Ovary (tissue), 9 donors: ENCODE data around the gene DCTN3. TPM values are rescaled to one million over a fixed set of nuclear protein-coding genes. Genes with fewer than 3 reads are reported as not detected.
A peak's percentile ranks its signal among the peaks of the same experiment; 100 is the strongest.

Experiments used
- DNase-seq, 5 donors: peaks; one replicate each; pipeline ENCODE4 v3.0.0-alpha.2; 2019 to 2020
- H3K27ac ChIP-seq, 2 donors: fragments of 200-600 bp; one replicate each; pipeline versions ENCODE4 v1.5.1 to v1.8.0; 2019 to 2022
- H3K27me3 ChIP-seq: fragments of 200-600 bp; one replicate; pipeline ENCODE4 v1.8.0; 2022
- H3K36me3 ChIP-seq: fragments of 200-600 bp; sonication (generic); one replicate; pipeline ENCODE4 v1.5.1; 2019
- H3K4me1 ChIP-seq: one replicate; pipeline ENCODE4 v1.8.1; 2013; ENCODE audit warnings: mild to moderate bottlenecking, moderate library complexity; ENCODE audit not compliant: insufficient read depth
- H3K4me3 ChIP-seq: fragments of 200-600 bp; sonication (generic); one replicate; pipeline ENCODE4 v1.5.1; 2017
- H3K9me3 ChIP-seq, 2 donors: fragments of 200-600 bp in 1 of 2; sonication (generic) in 1 of 2; one replicate each; pipeline versions ENCODE4 v1.5.1 to v1.8.1; 2013 to 2019; ENCODE audit warnings: mild to moderate bottlenecking in 1 of 2, moderate library complexity in 1 of 2
- EP300 ChIP-seq: sonication (generic); formaldehyde crosslinking; IDR thresholded peaks from one replicate; pipeline ENCODE4 v1.6.1; 2017; ENCODE audit warnings: antibody characterized with exemption
- POLR2A ChIP-seq: fragments of 450-650 bp; IDR thresholded peaks from one replicate; pipeline ENCODE4 v1.6.1; 2017; ENCODE audit warnings: antibody characterized with exemption, mild to moderate bottlenecking, moderate library complexity
- WGBS, 3 donors: extraction: QIAGEN DNeasy Blood & Tissue Kit in 1 of 3; methylation state at CpG; one replicate each; pipeline versions ENCODE4 v1.1.5 to v1.1.7; 2013 to 2017; 5-methylcytosine and 5-hydroxymethylcytosine counted together
- intact Hi-C, 4 donors: fragments of 100-400 bp; cut with DNase I; formaldehyde crosslinking; loops; one replicate each; pipeline versions ENCODE4 v1.11.0 to v1.15.1; 2022 to 2023
- polyA plus RNA-seq, 2 donors: library from polyadenylated mRNA; stranded (reverse); fragments of 200-250 nt in 1 of 2; fragments of 350-450 nt in 1 of 2; fragmentation: Illumina TruSeq in 1 of 2; extraction: RNeasy Lipid Tissue Mini Kit (QIAGEN cat#74804) in 1 of 2; gene quantifications; one replicate each; pipeline ENCODE4 v1.2.3, GENCODE V29; 2013 to 2014
- total RNA-seq, 7 donors: library from RNA; depleted of rRNA in 2 of 7; stranded (reverse); fragments of >200 nt in 2 of 7; fragmentation: NEBNext Ultra II Directional in 3 of 7; extraction: Animal tissue kit (Norgen Biotek cat#: 25700) in 3 of 7; gene quantifications; one replicate each; pipeline versions ENCODE4 v1.1.0 to v1.2.4, GENCODE V29; 2016 to 2023
- TF ChIP-seq, protein P1 (sequence below), 3 donors: fragments of 450-650 bp in 2 of 3; fragments of 200-600 bp in 1 of 3; IDR thresholded peaks; one replicate each; pipeline versions ENCODE4 v1.5.1 to v1.8.0; 2016 to 2022; ENCODE audit warnings: antibody characterized with exemption in 3 of 3, mild to moderate bottlenecking in 1 of 3
- donor health status: DM: no; HTN: no; CAD: no; lungs with moderate emphysema.
- donor health status: DM: no; HTN: no; CAD: no.
- donor health status: Bipolar disorder and iron deficiency.
- donor health status: DM: yes; HTN: yes; CAD: no.
- donor health status: DM: no; HTN: no; CAD: no.
- donor health status: DM: yes; HTN: yes; CAD: no.

The DCTN3 gene
- total and polyA plus RNA-seq, 9 donors, result 56.4 to 106 (median 95.3) TPM

DNA sequence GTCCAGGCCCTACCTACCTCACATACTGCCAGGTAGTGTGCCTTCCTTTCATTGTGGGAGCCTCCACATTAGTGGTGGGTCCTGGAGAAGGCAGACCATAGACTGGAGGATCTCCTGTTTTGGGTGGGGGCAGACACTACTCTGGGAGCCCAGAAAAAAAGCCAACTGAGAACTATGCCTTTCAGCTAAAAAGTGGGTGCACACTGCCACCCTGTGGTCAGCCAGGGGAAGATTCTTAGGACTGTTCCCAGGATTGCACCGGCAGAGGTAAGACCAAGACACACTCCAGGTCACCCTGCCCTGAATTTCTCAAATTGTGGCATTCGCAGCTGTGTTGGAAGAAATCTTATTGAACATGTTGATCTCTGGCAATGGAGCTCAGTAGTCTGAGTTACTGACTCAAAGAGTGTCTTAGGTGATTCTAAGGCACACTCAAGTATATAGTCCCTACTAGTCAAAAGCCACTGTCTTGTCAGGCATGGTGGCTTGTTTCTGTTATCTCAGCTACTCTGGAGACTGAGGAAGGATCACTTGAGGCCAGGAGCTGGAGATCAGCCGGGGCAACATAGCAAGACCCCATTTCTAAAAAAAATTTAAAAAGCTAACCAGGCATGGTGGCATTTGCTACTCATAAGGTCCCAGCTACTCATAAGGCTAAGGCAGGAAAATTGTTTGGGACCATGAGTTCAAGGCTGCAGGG, 13.7 kb upstream of the DCTN3 start:
- peak; percentile 54 to 74 (median 68) for DNase-seq
- Histone ChIP-seq H3K36me3 (no peaks in the 10 kb centered on the region), H3K27me3 (no peaks in the 10 kb centered on the region), H3K4me3 (no peak overlapping the region), H3K27ac (no peak overlapping the region), H3K9me3 (no peaks in the 10 kb centered on the region), H3K4me1 (peaks cover 8% of the 10 kb centered on the region)
- 19 to 20% (median 19%) methylated on average over 3 of the region's 3 CpGs for WGBS, 3 donors
- TF ChIP-seq, protein P1, sequence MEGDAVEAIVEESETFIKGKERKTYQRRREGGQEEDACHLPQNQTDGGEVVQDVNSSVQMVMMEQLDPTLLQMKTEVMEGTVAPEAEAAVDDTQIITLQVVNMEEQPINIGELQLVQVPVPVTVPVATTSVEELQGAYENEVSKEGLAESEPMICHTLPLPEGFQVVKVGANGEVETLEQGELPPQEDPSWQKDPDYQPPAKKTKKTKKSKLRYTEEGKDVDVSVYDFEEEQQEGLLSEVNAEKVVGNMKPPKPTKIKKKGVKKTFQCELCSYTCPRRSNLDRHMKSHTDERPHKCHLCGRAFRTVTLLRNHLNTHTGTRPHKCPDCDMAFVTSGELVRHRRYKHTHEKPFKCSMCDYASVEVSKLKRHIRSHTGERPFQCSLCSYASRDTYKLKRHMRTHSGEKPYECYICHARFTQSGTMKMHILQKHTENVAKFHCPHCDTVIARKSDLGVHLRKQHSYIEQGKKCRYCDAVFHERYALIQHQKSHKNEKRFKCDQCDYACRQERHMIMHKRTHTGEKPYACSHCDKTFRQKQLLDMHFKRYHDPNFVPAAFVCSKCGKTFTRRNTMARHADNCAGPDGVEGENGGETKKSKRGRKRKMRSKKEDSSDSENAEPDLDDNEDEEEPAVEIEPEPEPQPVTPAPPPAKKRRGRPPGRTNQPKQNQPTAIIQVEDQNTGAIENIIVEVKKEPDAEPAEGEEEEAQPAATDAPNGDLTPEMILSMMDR (IDR thresholded peaks at IDR 0.05), result peak; percentile 63 to 73 (median 68)
- TF ChIP-seq POLR2A, result no peak
- intact Hi-C loops, result no loop called here

DNA sequence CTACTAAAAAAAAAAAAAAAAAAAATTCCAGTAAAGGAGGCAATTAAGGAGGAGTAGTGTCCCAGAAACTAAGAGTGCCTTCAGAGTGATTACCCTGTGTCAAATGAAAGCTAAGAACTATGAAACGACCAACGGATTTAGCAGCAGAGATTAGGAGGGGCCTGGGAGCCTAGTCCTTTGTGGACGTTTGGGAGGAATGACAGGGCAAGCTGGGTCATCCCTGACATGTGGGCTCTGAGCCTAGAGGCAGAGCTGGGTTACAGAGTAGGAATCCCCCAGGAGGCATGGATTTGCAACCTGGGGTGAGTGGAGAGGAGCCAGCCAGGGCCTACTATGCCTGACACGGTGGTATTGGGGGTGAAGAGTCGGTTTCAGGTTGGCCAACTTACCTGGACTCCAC, 12.9 kb upstream of the DCTN3 start:
- 39 to 57% (median 43%) methylated on average over 5 of the region's 5 CpGs for WGBS, 3 donors
- DNase-seq, result no peak
- Histone ChIP-seq H3K36me3 (no peaks in the 10 kb centered on the region), H3K27ac (no peak overlapping the region), H3K4me1 (peaks cover 5% of the 10 kb centered on the region), H3K9me3 (no peaks in the 10 kb centered on the region), H3K27me3 (peaks cover under 1% of the 10 kb centered on the region), H3K4me3 (no peak overlapping the region)
- no peak for TF ChIP-seq EP300
- TF ChIP-seq, protein P1 (IDR thresholded peaks at IDR 0.05), result no peak
- no peak for TF ChIP-seq POLR2A
- intact Hi-C loops, result no loop called here

- TF ChIP-seq POLR2A, result no peak
- TF ChIP-seq EP300, result no peak
- TF ChIP-seq, protein P1 (IDR thresholded peaks at IDR 0.05), result no peak
- WGBS, 3 donors, result 19 to 32% (median 30%) methylated on average over 5 of the region's 5 CpGs
- Histone ChIP-seq H3K27ac (no peak overlapping the region), H3K4me1 (peaks cover 2% of the 10 kb centered on the region), H3K36me3 (no peaks in the 10 kb centered on the region), H3K9me3 (no peaks in the 10 kb centered on the region), H3K4me3 (no peak overlapping the region), H3K27me3 (peaks cover 12% of the 10 kb centered on the region)
- DNase-seq, result no peak
- intact Hi-C loops, result no loop called here
Observed at GRCh38 chr9:34630402-34631154, 10.3 kb upstream of the DCTN3 start.

DNA sequence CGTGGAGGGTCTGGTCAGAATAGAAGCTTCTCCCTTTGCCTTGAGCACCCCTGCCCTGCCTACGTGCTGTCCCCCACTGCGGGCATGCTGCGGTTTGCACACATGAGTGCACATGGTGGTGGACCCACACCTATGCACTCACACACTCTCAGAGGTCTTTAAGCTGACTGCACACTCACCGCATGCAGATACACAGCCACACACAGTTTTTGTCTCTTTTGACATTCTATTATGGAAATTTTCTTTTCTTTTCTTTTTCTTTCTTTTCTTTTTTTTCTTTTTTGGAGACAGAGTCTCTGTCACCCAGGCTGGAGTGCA, 9.2 kb upstream of the DCTN3 start:
- TF ChIP-seq POLR2A (no peak), EP300 (no peak)
- TF ChIP-seq, protein P1 (IDR thresholded peaks at IDR 0.05), result no peak
- H3K9me3 ChIP-seq, result no peaks in the 10 kb centered on the region
- H3K4me3 ChIP-seq, result no peak overlapping the region
- no peaks in the 10 kb centered on the region for H3K36me3 ChIP-seq
- 18 to 26% (median 19%) methylated on average over 5 of the region's 5 CpGs for WGBS, 3 donors
- H3K27ac ChIP-seq, result no peak overlapping the region
- H3K4me1 ChIP-seq, result peaks cover 4% of the 10 kb centered on the region
- no peak for DNase-seq
- peaks cover 12% of the 10 kb centered on the region for H3K27me3 ChIP-seq
- intact Hi-C loops, result no loop called here
